Left ventricle myocardium inferior (tissue), 1 donor: ENCODE data around the gene CIB4. TPM values are rescaled to one million over a fixed set of nuclear protein-coding genes. Genes with fewer than 3 reads are reported as not detected.

Source experiments
- DNase-seq: peaks from one replicate; pipeline ENCODE4 v3.0.0-alpha.2; 2020
- H3K27ac ChIP-seq: fragments of 200-600 bp; replicated peaks from 2 replicates; pipeline ENCODE4 v1.8.0; 2021
- H3K27me3 ChIP-seq: fragments of 200-600 bp; 2 replicates; pipeline ENCODE4 v1.8.0; 2021; ENCODE audit warnings: low read depth
- H3K36me3 ChIP-seq: fragments of 200-600 bp; 2 replicates; pipeline ENCODE4 v1.8.0; 2021
- H3K4me1 ChIP-seq: fragments of 200-600 bp; 2 replicates; pipeline ENCODE4 v1.8.0; 2021
- H3K4me3 ChIP-seq: fragments of 200-600 bp; 2 replicates; pipeline ENCODE4 v1.8.0; 2021; ENCODE audit warnings: mild to moderate bottlenecking, moderate library complexity
- H3K9me3 ChIP-seq: fragments of 200-600 bp; replicated peaks from 2 replicates; pipeline ENCODE4 v1.8.0; 2021
- CTCF ChIP-seq: fragments of 200-600 bp; IDR thresholded peaks from 2 replicates; pipeline ENCODE4 v1.8.0; 2021; ENCODE audit warnings: antibody characterized with exemption, mild to moderate bottlenecking, borderline replicate concordance
- intact Hi-C: fragments of 100-400 bp; cut with micrococcal nuclease; formaldehyde crosslinking; loops from one replicate; pipeline ENCODE4 v1.11.0; 2022
- total RNA-seq: library from RNA; stranded (reverse); fragmentation: NEBNext Ultra II Directional; extraction: Animal tissue kit (Norgen Biotek cat#: 25700); gene quantifications from one replicate; pipeline ENCODE4 v1.2.1, GENCODE V29; 2021
- donor health status: DM: no; HTN: yes; CAD: no; lungs with severe emphysema.

Gene CIB4
- total RNA-seq, 1 donor from 2014 or later: not detected

GRCh38 chr2:26566081-26566375 lies 75.1 kb downstream of the CIB4 start:
- Histone ChIP-seq H3K27me3 (peaks cover 99% of the 10 kb centered on the region), H3K27ac (no peak overlapping the region), H3K4me1 (peaks cover 17% of the 10 kb centered on the region), H3K36me3 (no peaks in the 10 kb centered on the region), H3K4me3 (no peak overlapping the region), H3K9me3 (no peaks in the 10 kb centered on the region)
- no peak for TF ChIP-seq CTCF
- intact Hi-C loops: no loop called here
- DNase-seq: no peak

DNA sequence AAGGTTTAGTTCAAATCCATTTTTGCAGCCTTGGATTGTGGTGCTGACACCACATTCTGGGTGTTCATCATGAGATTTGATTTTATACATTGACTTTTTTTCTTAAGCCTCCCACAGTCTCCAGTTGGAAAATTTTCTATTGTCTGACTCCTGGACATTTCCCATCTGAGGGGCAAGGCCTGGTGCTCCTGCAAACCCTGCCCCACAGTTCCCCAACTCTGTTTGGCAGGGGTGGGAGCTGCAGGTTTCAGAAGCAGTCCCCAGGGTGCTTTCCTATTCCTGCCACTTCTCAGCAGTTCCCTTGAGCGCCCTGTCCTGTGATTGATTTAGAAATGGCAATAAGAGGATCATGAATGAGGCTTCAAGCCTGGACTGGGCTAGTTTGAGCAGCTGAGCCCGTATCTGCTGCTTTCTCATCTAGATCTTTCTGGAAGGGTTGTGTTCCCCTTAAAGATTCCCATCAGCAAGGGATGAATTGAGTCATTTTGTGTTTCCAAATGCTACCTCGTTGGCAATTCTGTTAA lies 77.0 kb downstream of the CIB4 start:
- Histone ChIP-seq H3K4me3 (no peak overlapping the region), H3K27ac (no peak overlapping the region), H3K27me3 (peaks cover 100% of the 10 kb centered on the region), H3K4me1 (peaks cover 17% of the 10 kb centered on the region), H3K36me3 (no peaks in the 10 kb centered on the region), H3K9me3 (no peaks in the 10 kb centered on the region)
- no peak for DNase-seq
- TF ChIP-seq CTCF: no peak
- intact Hi-C loops: no loop called here

DNA sequence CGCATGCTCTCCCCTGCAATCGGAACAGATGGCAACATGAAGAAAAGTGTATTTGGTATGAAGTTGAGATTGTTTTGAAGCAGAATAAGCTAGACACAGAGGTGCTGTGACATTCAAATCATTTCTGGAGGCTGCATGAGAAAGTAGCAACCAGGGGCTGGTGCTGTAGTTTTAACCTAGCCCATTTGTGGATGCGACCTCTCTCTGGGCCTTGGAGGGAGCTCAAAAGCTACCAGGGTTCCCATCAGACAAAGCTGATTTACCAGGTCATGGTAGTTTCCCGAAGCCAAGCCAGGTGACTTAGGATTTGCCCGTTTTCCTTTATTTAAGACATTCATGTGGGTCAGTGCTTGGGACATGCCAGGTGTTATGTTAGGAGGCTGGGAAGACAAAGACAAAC lies 77.5 kb downstream of the CIB4 start:
- intact Hi-C loops: no loop called here
- no peak for TF ChIP-seq CTCF
- Histone ChIP-seq H3K4me3 (no peak overlapping the region), H3K9me3 (no peaks in the 10 kb centered on the region), H3K27ac (no peak overlapping the region), H3K4me1 (peaks cover 17% of the 10 kb centered on the region), H3K36me3 (no peaks in the 10 kb centered on the region), H3K27me3 (peaks cover 100% of the 10 kb centered on the region)
- no peak for DNase-seq

DNA sequence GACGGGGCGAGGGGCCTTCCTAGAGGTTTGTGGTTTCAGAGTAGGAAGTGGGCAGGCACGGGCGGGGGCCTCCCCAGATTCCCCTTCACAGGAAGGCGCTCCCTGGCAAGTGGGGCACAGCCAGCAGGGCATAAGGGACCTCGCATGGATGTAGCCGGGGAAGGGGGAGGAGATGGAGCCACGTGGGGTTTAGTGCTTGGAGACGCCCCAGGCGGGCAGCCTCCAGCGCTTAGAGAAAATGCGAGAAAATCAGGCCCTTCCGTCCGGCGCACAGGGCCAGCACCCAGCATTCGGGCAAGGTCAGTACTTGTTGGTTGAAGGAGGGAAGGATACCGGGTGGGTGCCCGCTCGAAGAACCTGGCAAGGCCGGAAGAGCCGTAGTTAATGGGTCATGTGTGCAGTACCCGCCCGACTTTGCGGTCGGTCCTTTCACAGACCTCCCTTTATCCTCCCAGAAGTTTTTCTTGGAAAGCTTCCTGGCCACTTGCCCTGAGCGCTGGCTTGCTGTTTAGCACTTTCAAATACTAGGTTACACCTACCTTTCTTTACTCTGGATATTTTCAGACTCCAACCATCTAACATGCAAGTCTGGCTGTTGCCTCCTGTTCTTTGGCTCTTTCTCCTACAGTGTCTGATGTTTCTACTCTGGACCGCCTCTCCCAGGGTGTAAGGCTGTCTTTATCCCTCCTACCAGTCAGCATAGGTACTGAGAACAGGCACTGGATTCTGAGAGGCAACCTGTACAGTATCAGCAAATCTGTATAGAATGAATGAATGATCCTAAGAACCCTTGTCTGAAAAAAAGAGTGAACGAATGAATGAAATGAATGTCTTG lies 78.1 kb downstream of the CIB4 start:
- intact Hi-C loops: no loop called here
- TF ChIP-seq CTCF: no peak
- no peaks in the 10 kb centered on the region for H3K9me3 ChIP-seq
- no peaks in the 10 kb centered on the region for H3K36me3 ChIP-seq
- H3K27me3 ChIP-seq: peaks cover 100% of the 10 kb centered on the region
- no peak overlapping the region for H3K27ac ChIP-seq
- no peak for DNase-seq
- peak overlapping the region; percentile 65 for H3K4me3 ChIP-seq
- H3K4me1 ChIP-seq: peaks cover 17% of the 10 kb centered on the region

GRCh38 chr2:26561918-26562810 lies 79.0 kb downstream of the CIB4 start:
- H3K36me3 ChIP-seq: no peaks in the 10 kb centered on the region
- no peak overlapping the region for H3K27ac ChIP-seq
- peaks cover 17% of the 10 kb centered on the region for H3K4me1 ChIP-seq
- peak; percentile 54 for DNase-seq
- intact Hi-C loops: no loop called here
- no peaks in the 10 kb centered on the region for H3K9me3 ChIP-seq
- peaks cover 100% of the 10 kb centered on the region for H3K27me3 ChIP-seq
- H3K4me3 ChIP-seq: peak overlapping the region; percentile 65
- peak; percentile 47 for TF ChIP-seq CTCF
